ENCODE measurements around the gene CTDNEP1. TPM values are rescaled to one million over a fixed set of nuclear protein-coding genes. Genes with fewer than 3 reads are reported as not detected.

Gene CTDNEP1
- total RNA-seq, 4 donors from 2014 or later, result 33.8 to 66.3 (median 52.5) TPM

- WGBS, 2 donors (ENCODE audit: low coverage in 1 of 2), result 94 to 96% methylated on average over 3 of the region's 6 CpGs
- Histone ChIP-seq H3K36me3 (peaks cover 0 to 51% of the 10 kb centered on the region in 2 donors), H3K9me3 (no peaks in the 10 kb centered on the region), H3K27me3 (peaks cover 45% of the 10 kb centered on the region), H3K4me3 (no peak overlapping the region), H3K4me1 (peaks cover 0 to 34% (median 22%) of the 10 kb centered on the region in 3 donors), H3K27ac (no peak overlapping the region)
- TF ChIP-seq POLR2AphosphoS5 (IDR thresholded peaks at IDR 0.05) (no peak), EP300 (IDR thresholded peaks at IDR 0.05) (no peak), CTCF (IDR thresholded peaks at IDR 0.05) (no peak), POLR2A (IDR thresholded peaks at IDR 0.05) (no peak)
- no peak for ATAC-seq
Measured at GRCh38 chr17:7259555-7259889, 8.0 kb upstream of the CTDNEP1 start.

DNA sequence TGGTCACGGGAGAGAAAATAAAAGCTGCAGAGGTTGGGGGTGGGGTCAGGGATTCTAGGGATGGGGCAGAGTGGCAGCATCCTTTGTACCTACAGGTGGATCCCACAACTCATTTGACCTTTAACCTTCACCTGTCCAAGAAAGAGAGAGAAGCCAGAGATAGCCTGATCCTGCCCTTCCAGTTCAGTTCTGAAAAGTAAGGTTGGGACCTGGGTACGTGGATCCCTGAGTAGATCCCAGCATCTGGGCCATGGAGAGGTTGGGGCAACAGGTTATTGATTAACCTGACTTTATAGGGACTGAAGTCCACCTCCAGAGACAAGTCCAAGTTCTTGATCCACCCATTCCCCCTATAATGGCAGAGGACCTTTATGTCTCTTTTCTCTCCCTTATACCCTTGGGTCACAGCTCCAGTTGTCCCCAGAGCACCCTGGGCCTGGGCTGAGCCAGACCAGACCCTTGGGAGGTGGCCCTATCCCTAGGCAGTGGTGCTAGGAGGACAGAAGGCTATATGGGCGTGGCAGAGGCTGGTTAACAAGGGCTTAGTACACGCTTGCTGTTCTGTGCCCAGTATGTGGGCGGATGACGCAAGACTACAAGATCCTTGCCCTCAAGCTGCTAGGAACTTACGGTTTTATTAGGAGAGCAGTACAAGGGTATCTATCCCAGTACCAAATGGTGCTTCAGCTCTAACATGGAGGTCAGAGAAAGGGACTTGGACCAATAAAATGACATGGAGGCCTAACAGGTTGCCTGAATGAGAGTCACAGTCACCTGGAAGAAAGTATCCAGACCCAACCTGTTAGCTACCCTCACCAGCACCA, 7.4 kb upstream of the CTDNEP1 start:
- Histone ChIP-seq H3K4me3 (no peak overlapping the region), H3K36me3 (peaks cover 0 to 56% of the 10 kb centered on the region in 2 donors), H3K27ac (no peak overlapping the region), H3K4me1 (peaks cover 0 to 34% (median 22%) of the 10 kb centered on the region in 3 donors), H3K27me3 (peaks cover 39% of the 10 kb centered on the region), H3K9me3 (no peaks in the 10 kb centered on the region)
- no peak for ATAC-seq
- TF ChIP-seq CTCF (IDR thresholded peaks at IDR 0.05), result no peak
- TF ChIP-seq POLR2A (IDR thresholded peaks at IDR 0.05), result no peak
- TF ChIP-seq POLR2AphosphoS5 (IDR thresholded peaks at IDR 0.05), result no peak
- TF ChIP-seq EP300 (IDR thresholded peaks at IDR 0.05), result no peak
- WGBS, 2 donors (ENCODE audit: low coverage in 1 of 2), result 71 to 80% methylated on average over 1 of the region's 7 CpGs

DNA sequence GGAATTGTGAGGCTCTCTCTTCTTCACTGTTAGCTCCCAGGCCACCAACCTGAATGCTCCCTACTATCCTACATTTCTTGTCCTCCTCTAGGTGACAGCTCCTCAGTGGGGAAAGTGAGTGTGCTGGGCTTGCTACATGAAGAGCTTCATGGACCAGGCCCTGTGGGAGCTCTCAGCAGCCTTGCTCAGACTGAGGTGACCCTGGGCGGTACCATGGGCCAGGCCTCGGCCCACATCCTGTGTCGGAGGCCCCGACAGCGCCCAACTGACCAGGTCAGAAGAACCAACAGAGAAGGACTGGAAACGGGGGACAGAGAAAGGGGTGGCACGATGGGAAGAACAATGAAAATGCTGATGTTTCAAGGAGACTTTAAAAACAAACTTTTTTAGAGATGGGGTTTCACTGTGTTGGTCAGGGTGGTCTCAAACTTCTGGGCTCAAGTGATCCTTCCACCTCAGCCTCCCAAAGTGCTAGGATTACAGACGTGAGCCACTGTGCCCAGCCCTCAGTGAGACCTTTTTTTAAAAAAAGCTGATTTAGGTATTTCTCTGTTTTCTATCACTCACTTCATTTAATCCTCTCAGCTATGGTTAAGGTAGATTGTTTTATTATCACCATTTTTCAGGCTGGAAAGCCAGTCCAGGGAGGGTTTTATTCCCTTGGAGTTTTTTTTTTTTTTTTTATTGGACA, 5.4 kb upstream of the CTDNEP1 start:
- Histone ChIP-seq H3K27ac (no peak overlapping the region), H3K4me3 (no peak overlapping the region), H3K9me3 (no peaks in the 10 kb centered on the region), H3K36me3 (peaks cover 0 to 56% of the 10 kb centered on the region in 2 donors), H3K4me1 (peaks cover 0 to 33% (median 20%) of the 10 kb centered on the region in 3 donors), H3K27me3 (peaks cover 18% of the 10 kb centered on the region)
- WGBS, 2 donors (ENCODE audit: low coverage in 1 of 2), result 66 to 73% methylated on average over 2 to 3 of the region's 8 CpGs
- no peak for TF ChIP-seq POLR2A (IDR thresholded peaks at IDR 0.05)
- TF ChIP-seq EP300 (IDR thresholded peaks at IDR 0.05), result no peak
- no peak for TF ChIP-seq CTCF (IDR thresholded peaks at IDR 0.05)
- no peak for TF ChIP-seq POLR2AphosphoS5 (IDR thresholded peaks at IDR 0.05)
- no peak for ATAC-seq

- 62 to 76% methylated on average over 1 to 4 of the region's 4 CpGs for WGBS, 2 donors (ENCODE audit: low coverage in 1 of 2)
- Histone ChIP-seq H3K27me3 (no peaks in the 10 kb centered on the region), H3K4me1 (peaks cover 5 to 29% (median 17%) of the 10 kb centered on the region in 3 donors), H3K36me3 (peaks cover 0 to 55% of the 10 kb centered on the region in 2 donors), H3K9me3 (no peaks in the 10 kb centered on the region), H3K4me3 (no peak overlapping the region), H3K27ac (no peak overlapping the region)
- ATAC-seq, result no peak
- TF ChIP-seq CTCF (IDR thresholded peaks at IDR 0.05), result no peak
- no peak for TF ChIP-seq EP300 (IDR thresholded peaks at IDR 0.05)
- TF ChIP-seq POLR2A (IDR thresholded peaks at IDR 0.05), result no peak
- TF ChIP-seq POLR2AphosphoS5 (IDR thresholded peaks at IDR 0.05), result no peak
Measured at GRCh38 chr17:7254511-7254910, 3.0 kb upstream of the CTDNEP1 start.
